MM.1S (cell line): Measurements from ENCODE around the gene CACHD1.

Experiments
- EZH2phosphoT487 ChIP-seq: fragments of 300-600 bp; sonication (generic); IDR thresholded peaks from 2 replicates; pipeline ENCODE4 v1.6.1; 2018; ENCODE audit warnings: antibody characterized with exemption, low read length
- TF ChIP-seq, protein P1 (sequence below): fragments of 300-600 bp; sonication (generic); IDR thresholded peaks from 2 replicates; pipeline ENCODE4 v1.5.1; 2016; ENCODE audit warnings: antibody characterized with exemption, low read length, mixed read lengths

DNA sequence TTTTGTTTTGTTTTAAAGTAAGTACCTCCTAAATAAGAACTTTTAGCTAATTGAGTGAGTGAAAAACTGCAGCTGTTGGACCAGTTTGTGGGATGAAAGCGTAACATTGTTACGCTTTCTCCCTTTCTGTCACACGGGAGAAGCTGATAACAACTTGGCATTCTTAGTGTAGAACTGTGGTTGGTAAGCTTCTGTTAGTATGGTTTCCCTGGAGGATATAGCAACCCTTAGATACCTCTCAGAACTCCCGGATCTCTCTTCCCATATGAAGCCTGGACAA is 98.2 kb downstream of the CACHD1 start:
- TF ChIP-seq, protein P1, sequence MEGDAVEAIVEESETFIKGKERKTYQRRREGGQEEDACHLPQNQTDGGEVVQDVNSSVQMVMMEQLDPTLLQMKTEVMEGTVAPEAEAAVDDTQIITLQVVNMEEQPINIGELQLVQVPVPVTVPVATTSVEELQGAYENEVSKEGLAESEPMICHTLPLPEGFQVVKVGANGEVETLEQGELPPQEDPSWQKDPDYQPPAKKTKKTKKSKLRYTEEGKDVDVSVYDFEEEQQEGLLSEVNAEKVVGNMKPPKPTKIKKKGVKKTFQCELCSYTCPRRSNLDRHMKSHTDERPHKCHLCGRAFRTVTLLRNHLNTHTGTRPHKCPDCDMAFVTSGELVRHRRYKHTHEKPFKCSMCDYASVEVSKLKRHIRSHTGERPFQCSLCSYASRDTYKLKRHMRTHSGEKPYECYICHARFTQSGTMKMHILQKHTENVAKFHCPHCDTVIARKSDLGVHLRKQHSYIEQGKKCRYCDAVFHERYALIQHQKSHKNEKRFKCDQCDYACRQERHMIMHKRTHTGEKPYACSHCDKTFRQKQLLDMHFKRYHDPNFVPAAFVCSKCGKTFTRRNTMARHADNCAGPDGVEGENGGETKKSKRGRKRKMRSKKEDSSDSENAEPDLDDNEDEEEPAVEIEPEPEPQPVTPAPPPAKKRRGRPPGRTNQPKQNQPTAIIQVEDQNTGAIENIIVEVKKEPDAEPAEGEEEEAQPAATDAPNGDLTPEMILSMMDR = no peak
- no peak for TF ChIP-seq EZH2phosphoT487
